Panc1 (cell line): ENCODE results near the gene LRR1.

Experiments
- CTCF ChIP-seq: fragments of 450-650 bp; IDR thresholded peaks from 2 replicates; pipeline ENCODE4 v1.5.1; 2017; ENCODE audit warnings: mild to moderate bottlenecking
- POLR2AphosphoS5 ChIP-seq: IDR thresholded peaks from 2 replicates; pipeline ENCODE4 v1.6.1; 2012; ENCODE audit warnings: mild to moderate bottlenecking, low read depth, low read length, moderate library complexity
- REST ChIP-seq, 2 experiments: IDR thresholded peaks; 2 replicates each; pipeline ENCODE4 v1.6.1; 2011 to 2012; ENCODE audit warnings: low read depth in 2 of 2, control low read depth in 1 of 2, low read length in 1 of 2, mild to moderate bottlenecking in 1 of 2, moderate library complexity in 1 of 2; ENCODE audit not compliant: insufficient read depth in 1 of 2
- SIN3A ChIP-seq: IDR thresholded peaks from 2 replicates; pipeline ENCODE4 v1.6.1; 2012; ENCODE audit warnings: low read depth, mild to moderate bottlenecking, low read length, moderate library complexity, borderline replicate concordance; ENCODE audit not compliant: insufficient read depth

- no peak for TF ChIP-seq CTCF
- TF ChIP-seq REST (IDR thresholded peaks at IDR 0.05; ENCODE audit: insufficient read depth in 1 of 2, low read depth in 2 of 2, low read length in 1 of 2): no peak
- TF ChIP-seq SIN3A: no peak
- no peak for TF ChIP-seq POLR2AphosphoS5
Measured at GRCh38 chr14:49622022-49622607, 23.4 kb downstream of the LRR1 start.
